22Rv1 (cell line): ENCODE measurements around the gene USP5.

Experiments
- CTCF ChIP-seq: fragments of 450-650 bp; IDR thresholded peaks from 2 replicates; pipeline ENCODE4 v1.5.1; 2017; ENCODE audit warnings: mild to moderate bottlenecking
- ZFX ChIP-seq: fragments of 450-650 bp; IDR thresholded peaks from 2 replicates; pipeline ENCODE4 v1.6.1; 2017; ENCODE audit warnings: antibody characterized with exemption, borderline replicate concordance

DNA sequence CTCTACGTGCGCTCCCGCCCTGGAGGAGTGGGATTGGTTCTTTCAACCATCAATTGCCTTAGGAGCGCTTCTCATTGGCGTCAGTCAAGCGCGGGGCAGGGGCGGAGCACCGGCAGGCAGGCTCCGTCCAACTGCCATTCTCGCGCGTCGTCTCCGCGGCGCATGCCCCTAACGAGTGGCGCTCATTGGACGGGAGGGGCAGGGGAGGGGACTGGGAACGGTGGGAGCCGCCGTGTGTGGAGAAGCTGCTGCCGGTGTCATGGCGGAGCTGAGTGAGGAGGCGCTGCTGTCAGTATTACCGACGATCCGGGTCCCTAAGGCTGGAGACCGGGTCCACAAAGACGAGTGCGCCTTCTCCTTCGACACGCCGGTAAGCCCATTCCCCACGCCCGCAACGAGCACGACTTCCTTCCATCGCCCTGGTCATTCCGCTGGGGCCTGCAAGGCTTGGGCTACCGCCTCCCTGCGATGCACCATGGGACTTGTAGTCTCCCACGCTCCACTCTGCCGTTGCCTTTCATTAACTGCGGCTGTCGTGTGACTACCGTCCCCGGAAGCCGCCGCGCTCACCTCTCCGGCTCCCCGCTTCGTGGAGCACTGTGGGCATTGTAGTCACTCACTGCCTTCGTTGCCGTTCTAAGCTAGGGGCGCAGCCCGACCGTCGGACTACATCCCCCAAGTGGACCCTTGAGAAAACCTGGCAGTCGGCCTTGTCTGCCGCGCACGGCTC is at the start of gene USP5:
- no peak for TF ChIP-seq CTCF
- no peak for TF ChIP-seq ZFX
